ENCODE data around the gene NHERF1. TPM values are rescaled to one million over a fixed set of nuclear protein-coding genes. Genes with fewer than 3 reads are reported as not detected.
A peak's percentile ranks its signal among the peaks of the same experiment; 100 is the strongest.

The NHERF1 gene
- total RNA-seq, 2 donors from 2014 or later = 84.1 to 133 TPM

DNA sequence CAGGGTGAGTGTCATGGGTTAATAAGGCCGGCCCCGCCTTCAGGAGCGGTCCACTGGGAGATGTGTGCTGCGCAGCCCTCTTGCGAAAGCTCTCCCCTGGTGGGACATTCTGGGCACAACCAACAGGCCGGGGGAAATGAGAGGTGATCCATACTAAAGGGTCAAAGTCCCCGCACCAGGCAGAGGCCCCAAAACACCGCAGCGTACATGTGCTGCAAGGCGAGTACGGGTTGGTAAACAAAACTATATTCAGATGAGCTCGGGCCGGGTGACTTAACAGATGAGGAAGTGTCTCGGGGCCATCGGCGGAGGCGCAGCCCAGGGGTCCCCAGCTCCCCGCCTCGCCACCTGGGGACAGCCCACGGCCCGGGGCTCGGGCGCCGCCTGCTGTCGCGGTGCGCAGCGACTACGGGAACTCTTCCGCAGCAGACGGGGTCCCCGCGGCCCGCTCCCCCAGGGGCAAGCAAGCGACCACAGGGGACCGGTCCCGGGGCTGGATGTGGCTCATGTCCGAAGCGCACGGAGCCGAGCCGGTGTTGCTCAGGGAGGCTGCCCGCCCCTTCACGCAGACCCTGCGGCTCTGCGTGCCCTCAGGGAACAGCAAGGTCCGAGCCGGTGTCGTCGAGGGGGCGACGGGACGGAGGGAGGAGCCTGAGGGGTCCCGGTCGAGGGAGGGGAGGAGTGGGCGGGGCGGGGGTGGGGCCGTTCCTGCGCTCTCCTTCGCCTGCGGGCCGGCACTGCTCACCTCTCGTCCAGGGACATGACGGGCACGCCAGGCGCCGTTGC lies 11.7 kb upstream of the NHERF1 start, which contains the start of gene RAB37:
Gene RAB37, plus strand, starts transcription at position 744 of the 786 bp plus-strand sequence. Its CDS starts 17 bp downstream, at position 761.
- peaks cover 8% of the 10 kb centered on the region for H3K27me3 ChIP-seq (replicated peaks; ENCODE audit: insufficient read depth)
- H3K4me3 ChIP-seq = peak within 1 kb of the TSS; percentile 2 to 21
- intact Hi-C loops (cut with DNase I) = no loop called here
- TF ChIP-seq POLR2A (IDR thresholded peaks at IDR 0.05) (no peak), CTCF (IDR thresholded peaks at IDR 0.05) (peak in 3 of 4 experiments; percentile 27 to 46 (median 39))
- H3K27ac ChIP-seq = no peak within 1 kb of the TSS
- H3K4me1 ChIP-seq (replicated peaks) = no peaks in the 10 kb centered on the region
- no peaks in the 10 kb centered on the region for H3K36me3 ChIP-seq
- no peak for DNase-seq (ENCODE audit: low spot score)
- H3K9me3 ChIP-seq = no peaks in the 10 kb centered on the region
- WGBS = 4% methylated on average over 57 of the region's 67 CpGs

- peak overlapping the region; percentile 2 to 21 for H3K4me3 ChIP-seq
- H3K36me3 ChIP-seq = no peaks in the 10 kb centered on the region
- H3K27me3 ChIP-seq (replicated peaks; ENCODE audit: insufficient read depth) = peaks cover 8% of the 10 kb centered on the region
- intact Hi-C loops (cut with DNase I) = no loop called here
- WGBS = 4% methylated on average over 30 of the region's 38 CpGs
- H3K9me3 ChIP-seq = no peaks in the 10 kb centered on the region
- H3K27ac ChIP-seq = no peak overlapping the region
- no peak for DNase-seq (ENCODE audit: low spot score)
- TF ChIP-seq POLR2A (IDR thresholded peaks at IDR 0.05) (no peak), CTCF (IDR thresholded peaks at IDR 0.05) (peak in 1 of 4 experiments; percentile 23)
- no peaks in the 10 kb centered on the region for H3K4me1 ChIP-seq (replicated peaks)
Observed at GRCh38 chr17:74737299-74738050, 11.0 kb upstream of the NHERF1 start.

DNA sequence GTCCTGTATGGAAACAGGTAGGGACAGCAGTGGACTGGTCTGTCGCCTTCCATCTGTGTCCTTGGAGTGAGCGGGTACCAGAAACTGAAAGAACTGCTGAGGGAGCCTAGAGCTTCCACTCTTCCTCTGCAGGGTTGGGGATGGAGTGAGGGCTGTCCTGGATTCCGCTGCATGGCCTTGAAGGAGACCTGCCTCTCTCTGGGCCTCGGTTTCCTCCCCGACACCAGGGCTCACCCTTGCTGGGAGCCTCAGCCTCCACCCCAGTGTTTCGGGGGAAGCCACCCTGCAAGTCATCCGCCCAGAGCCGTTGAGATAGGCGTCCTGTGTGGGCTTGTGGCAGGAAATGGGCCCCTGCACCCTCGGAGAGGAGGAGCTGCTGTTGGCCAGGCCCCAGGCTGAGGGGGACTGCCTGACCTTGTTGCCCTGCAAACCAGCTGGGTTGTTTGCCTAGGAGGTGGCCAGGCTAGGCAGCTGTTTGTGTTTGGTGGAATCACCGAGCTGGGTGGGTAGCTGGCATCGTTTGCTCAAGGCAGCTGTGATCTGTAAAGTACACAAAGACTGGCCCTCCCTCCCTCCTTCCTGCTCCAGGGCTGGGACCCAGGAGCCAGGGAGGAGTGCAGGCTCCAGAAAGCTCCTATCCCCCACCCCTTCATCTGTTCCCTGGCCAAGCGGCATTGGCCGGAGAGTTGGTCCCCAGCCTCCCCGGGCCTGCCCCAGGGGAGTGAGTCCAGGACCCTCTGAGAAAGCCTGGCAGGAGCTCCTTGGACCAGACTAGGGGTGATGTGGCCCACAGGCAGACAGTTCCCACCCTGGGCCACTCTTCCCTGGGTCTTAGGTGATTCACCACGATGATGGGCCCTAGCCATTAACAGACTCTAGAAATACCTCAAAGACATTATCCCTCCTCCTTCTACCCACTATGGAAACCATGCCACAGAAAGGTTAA lies 10.1 kb upstream of the NHERF1 start:
- Histone ChIP-seq H3K36me3 (no peaks in the 10 kb centered on the region), H3K27me3 (replicated peaks; ENCODE audit: insufficient read depth) (peaks cover 8% of the 10 kb centered on the region), H3K9me3 (no peaks in the 10 kb centered on the region), H3K4me1 (replicated peaks) (no peaks in the 10 kb centered on the region), H3K4me3 (peak overlapping the region in 1 of 2 donors; percentile 21), H3K27ac (no peak overlapping the region)
- intact Hi-C loops (cut with DNase I) = no loop called here
- DNase-seq (ENCODE audit: low spot score) = no peak
- TF ChIP-seq POLR2A (IDR thresholded peaks at IDR 0.05) = no peak
- WGBS = 40% methylated on average over 14 of the region's 16 CpGs

GRCh38 chr17:74739227-74739831 lies 9.1 kb upstream of the NHERF1 start:
- H3K36me3 ChIP-seq = no peaks in the 10 kb centered on the region
- H3K4me1 ChIP-seq (replicated peaks) = no peaks in the 10 kb centered on the region
- DNase-seq (ENCODE audit: low spot score) = no peak
- no peak overlapping the region for H3K27ac ChIP-seq
- intact Hi-C loops (cut with DNase I) = no loop called here
- 79% methylated on average over 12 of the region's 12 CpGs for WGBS
- H3K4me3 ChIP-seq = no peak overlapping the region
- no peaks in the 10 kb centered on the region for H3K9me3 ChIP-seq
- H3K27me3 ChIP-seq (replicated peaks; ENCODE audit: insufficient read depth) = peaks cover 8% of the 10 kb centered on the region
- TF ChIP-seq CTCF (IDR thresholded peaks at IDR 0.05) (no peak), POLR2A (IDR thresholded peaks at IDR 0.05) (no peak), POLR2AphosphoS5 (IDR thresholded peaks at IDR 0.05) (no peak)

Data from prostate gland (tissue), 2 donors.